ENCODE data around the gene LHFPL6.

LHFPL6 gene

DNA sequence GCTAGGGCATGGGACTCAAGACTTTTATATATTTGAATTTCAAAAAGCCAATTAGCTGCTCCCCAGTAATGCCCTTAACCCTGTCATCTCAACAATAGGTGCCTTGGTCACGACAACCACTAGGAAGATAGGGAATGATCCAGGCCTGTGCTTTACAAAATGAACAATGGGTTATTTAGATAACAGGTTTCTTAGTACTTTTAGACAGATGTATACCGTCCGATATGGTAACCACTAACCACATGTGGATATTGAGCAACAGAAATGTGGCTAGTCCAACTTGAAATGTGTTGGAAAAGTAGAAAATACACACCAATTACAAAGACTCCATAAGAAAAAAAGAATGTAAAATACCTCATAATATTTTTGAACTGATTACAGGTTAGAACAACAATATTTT is 201.2 kb downstream of the LHFPL6 start:
- H3K36me3 ChIP-seq (replicated peaks), result no peaks in the 10 kb centered on the region
- H3K27me3 ChIP-seq (ENCODE audit: low read depth), result no peaks in the 10 kb centered on the region
- no peak for DNase-seq (ENCODE audit: low spot score in 2 of 2)
- H3K9me3 ChIP-seq, result no peaks in the 10 kb centered on the region
- in situ Hi-C loops (cut with MboI; ENCODE audit: low sequenced_read_pairs), result loop anchor here (10.0 kb wide), 1 partner anchor 203 kb away; the partner anchor contains the start of gene LHFPL6
- H3K4me1 ChIP-seq, result peaks cover 35% of the 10 kb centered on the region
- no peak overlapping the region for H3K4me3 ChIP-seq

DNA sequence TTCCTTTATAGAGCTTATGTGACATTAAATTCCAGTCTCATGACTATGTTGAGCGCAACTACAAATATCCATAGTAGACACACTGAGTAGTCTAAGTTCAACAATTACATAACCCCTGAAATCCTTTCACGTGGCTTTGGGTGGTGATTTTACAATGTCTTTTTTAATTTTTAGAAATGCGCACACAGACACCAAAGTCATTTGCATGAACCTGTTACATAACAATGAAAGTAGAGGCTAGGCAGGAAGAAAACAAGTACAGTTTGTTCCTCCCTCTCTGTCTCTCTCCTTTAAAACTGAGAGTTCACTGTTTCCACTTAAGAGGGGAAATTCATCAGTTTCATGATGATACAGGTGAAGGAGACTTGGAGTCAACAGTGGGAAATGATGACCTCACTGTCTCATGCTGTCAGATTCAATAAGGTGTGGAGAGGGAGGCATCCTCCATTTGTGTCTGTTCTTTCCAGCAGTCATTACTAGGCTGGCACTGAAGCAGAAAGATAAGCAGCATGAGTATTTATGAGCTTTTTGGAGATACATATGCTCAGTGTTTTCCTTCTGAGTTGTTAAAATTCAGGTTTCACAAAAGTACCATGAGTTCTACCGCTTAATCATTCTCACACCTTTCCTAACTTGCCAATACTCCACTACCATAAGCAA is 201.8 kb downstream of the LHFPL6 start:
- Histone ChIP-seq H3K4me1 (peaks cover 30% of the 10 kb centered on the region), H3K9me3 (no peaks in the 10 kb centered on the region), H3K36me3 (replicated peaks) (no peaks in the 10 kb centered on the region), H3K27me3 (ENCODE audit: low read depth) (no peaks in the 10 kb centered on the region), H3K4me3 (no peak overlapping the region)
- peak in 1 of 2 experiments; percentile 42 for DNase-seq (ENCODE audit: low spot score in 2 of 2)
- in situ Hi-C loops (cut with MboI; ENCODE audit: low sequenced_read_pairs), result loop anchor here (10.0 kb wide), 1 partner anchor 204 kb away; the partner anchor contains the start of gene LHFPL6

- no peak for DNase-seq (ENCODE audit: low spot score in 2 of 2)
- in situ Hi-C loops (cut with MboI; ENCODE audit: low sequenced_read_pairs), result no loop called here
- H3K9me3 ChIP-seq, result no peaks in the 10 kb centered on the region
- H3K27me3 ChIP-seq (ENCODE audit: low read depth), result no peaks in the 10 kb centered on the region
- no peak overlapping the region for H3K4me3 ChIP-seq
- peaks cover 13% of the 10 kb centered on the region for H3K4me1 ChIP-seq
- no peaks in the 10 kb centered on the region for H3K36me3 ChIP-seq (replicated peaks)
Observed at GRCh38 chr13:39399102-39399501, 203.9 kb downstream of the LHFPL6 start.

DNA sequence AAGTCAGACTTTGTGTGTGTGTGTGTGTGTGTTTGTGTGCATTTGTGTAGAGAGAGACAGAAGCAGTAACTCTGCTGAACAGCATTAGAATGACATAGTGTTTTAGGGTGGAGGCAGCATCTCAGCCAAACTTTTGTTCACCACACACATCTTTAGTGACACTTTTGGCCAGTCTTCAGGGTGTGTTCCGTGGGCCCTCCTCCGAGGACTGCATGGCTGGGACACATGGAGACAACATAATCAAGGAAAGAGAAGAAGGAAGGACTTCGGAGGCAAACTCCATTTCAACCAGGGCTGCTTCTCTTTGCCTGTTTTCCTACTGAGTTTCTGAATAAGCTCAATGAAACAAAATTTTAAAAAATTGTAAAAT is 205.1 kb downstream of the LHFPL6 start:
- no peaks in the 10 kb centered on the region for H3K36me3 ChIP-seq (replicated peaks)
- H3K9me3 ChIP-seq, result no peaks in the 10 kb centered on the region
- peaks cover 13% of the 10 kb centered on the region for H3K4me1 ChIP-seq
- H3K4me3 ChIP-seq, result no peak overlapping the region
- no peak for DNase-seq (ENCODE audit: low spot score in 2 of 2)
- in situ Hi-C loops (cut with MboI; ENCODE audit: low sequenced_read_pairs), result no loop called here
- H3K27me3 ChIP-seq (ENCODE audit: low read depth), result no peaks in the 10 kb centered on the region

DNA sequence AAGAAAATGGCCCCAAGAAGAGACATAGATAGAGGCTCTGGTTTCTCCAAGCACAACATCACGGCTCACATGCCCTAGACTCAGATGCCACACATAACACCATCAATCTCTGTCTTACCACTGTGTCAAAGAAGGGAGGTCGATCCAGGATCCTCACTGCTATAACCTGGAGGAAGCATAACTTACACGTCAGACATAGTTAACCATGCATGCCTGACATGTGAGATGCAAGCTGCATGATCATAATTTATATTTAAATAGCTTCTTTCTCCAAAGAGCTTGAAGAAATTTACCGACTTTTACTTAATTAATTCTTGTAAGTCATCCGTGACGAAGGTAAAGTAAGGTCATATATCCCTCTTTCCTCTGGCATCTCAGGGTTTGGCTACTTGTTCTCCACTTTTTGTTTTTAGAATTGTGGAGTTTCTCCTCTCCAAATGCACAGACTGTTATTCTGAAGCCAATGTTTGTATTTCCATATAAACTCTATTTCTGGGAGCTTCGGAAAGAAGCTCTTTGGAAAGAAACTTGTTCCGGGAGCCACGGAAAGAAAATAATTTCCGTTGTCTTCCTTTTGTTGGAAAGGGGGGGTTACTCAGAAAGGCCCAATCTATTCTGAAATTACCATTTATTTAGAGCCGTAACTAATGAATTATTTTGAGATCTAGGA is 205.6 kb downstream of the LHFPL6 start:
- Histone ChIP-seq H3K27me3 (ENCODE audit: low read depth) (no peaks in the 10 kb centered on the region), H3K4me1 (peaks cover 13% of the 10 kb centered on the region), H3K4me3 (no peak overlapping the region), H3K36me3 (replicated peaks) (no peaks in the 10 kb centered on the region), H3K9me3 (no peaks in the 10 kb centered on the region)
- DNase-seq (ENCODE audit: low spot score in 2 of 2), result no peak
- in situ Hi-C loops (cut with MboI; ENCODE audit: low sequenced_read_pairs), result no loop called here

GRCh38 chr13:39394796-39395678 is 208.0 kb downstream of the LHFPL6 start:
- in situ Hi-C loops (cut with MboI; ENCODE audit: low sequenced_read_pairs), result no loop called here
- Histone ChIP-seq H3K4me3 (no peak overlapping the region), H3K36me3 (replicated peaks) (no peaks in the 10 kb centered on the region), H3K27me3 (ENCODE audit: low read depth) (no peaks in the 10 kb centered on the region), H3K9me3 (no peaks in the 10 kb centered on the region), H3K4me1 (no peaks in the 10 kb centered on the region)
- no peak for DNase-seq (ENCODE audit: low spot score in 2 of 2)

- no peak for DNase-seq (ENCODE audit: low spot score in 2 of 2)
- Histone ChIP-seq H3K36me3 (replicated peaks) (no peaks in the 10 kb centered on the region), H3K4me1 (peaks cover 5% of the 10 kb centered on the region), H3K9me3 (no peaks in the 10 kb centered on the region), H3K4me3 (no peak overlapping the region), H3K27me3 (ENCODE audit: low read depth) (no peaks in the 10 kb centered on the region)
- in situ Hi-C loops (cut with MboI; ENCODE audit: low sequenced_read_pairs), result no loop called here
Observed at GRCh38 chr13:39391761-39392160, 211.2 kb downstream of the LHFPL6 start.

DNA sequence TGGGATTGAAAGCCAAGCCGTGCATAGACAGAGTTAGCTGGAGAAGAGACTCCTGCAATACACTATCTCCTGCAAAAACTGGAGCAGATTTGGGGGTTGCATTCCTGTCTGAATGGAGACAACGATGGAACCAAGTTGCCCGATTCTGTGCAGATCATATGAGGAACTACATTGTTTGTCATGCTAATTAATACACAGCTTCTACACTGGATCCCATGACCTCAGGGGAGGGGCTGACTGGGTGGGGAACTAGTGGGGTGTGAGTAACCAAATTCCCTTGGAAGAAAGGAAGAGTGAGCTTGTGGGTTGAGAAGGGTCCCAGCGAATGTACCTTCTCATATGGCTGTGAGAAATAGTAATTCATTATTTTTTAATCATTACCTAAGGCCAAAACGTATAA is 214.0 kb downstream of the LHFPL6 start:
- DNase-seq (ENCODE audit: low spot score in 2 of 2), result peak in 1 of 2 experiments; percentile 41
- Histone ChIP-seq H3K4me3 (no peak overlapping the region), H3K9me3 (no peaks in the 10 kb centered on the region), H3K27me3 (ENCODE audit: low read depth) (no peaks in the 10 kb centered on the region), H3K36me3 (replicated peaks) (no peaks in the 10 kb centered on the region), H3K4me1 (peaks cover 27% of the 10 kb centered on the region)
- in situ Hi-C loops (cut with MboI; ENCODE audit: low sequenced_read_pairs), result no loop called here

- DNase-seq (ENCODE audit: low spot score in 2 of 2), result peak; percentile 70 to 99
- H3K27me3 ChIP-seq (ENCODE audit: low read depth), result no peaks in the 10 kb centered on the region
- in situ Hi-C loops (cut with MboI; ENCODE audit: low sequenced_read_pairs), result no loop called here
Observed at GRCh38 chr13:39385621-39386231, 217.3 kb downstream of the LHFPL6 start.

GRCh38 chr13:39385154-39385553 is 217.8 kb downstream of the LHFPL6 start:
- Histone ChIP-seq H3K9me3 (peaks cover 2% of the 10 kb centered on the region; the same call in 1 of the 2 replicates), H3K4me3 (no peak overlapping the region), H3K4me1 (peaks cover 28% of the 10 kb centered on the region), H3K36me3 (replicated peaks) (no peaks in the 10 kb centered on the region), H3K27me3 (ENCODE audit: low read depth) (no peaks in the 10 kb centered on the region)
- no peak for DNase-seq (ENCODE audit: low spot score in 2 of 2)
- in situ Hi-C loops (cut with MboI; ENCODE audit: low sequenced_read_pairs), result no loop called here

More at GRCh38 chr13:39385621-39386231, 217.3 kb downstream of the LHFPL6 start:
- Histone ChIP-seq H3K36me3 (replicated peaks) (no peaks in the 10 kb centered on the region), H3K9me3 (peaks cover 2% of the 10 kb centered on the region; the same call in 1 of the 2 replicates), H3K4me3 (no peak overlapping the region), H3K4me1 (peaks cover 28% of the 10 kb centered on the region)

DNA sequence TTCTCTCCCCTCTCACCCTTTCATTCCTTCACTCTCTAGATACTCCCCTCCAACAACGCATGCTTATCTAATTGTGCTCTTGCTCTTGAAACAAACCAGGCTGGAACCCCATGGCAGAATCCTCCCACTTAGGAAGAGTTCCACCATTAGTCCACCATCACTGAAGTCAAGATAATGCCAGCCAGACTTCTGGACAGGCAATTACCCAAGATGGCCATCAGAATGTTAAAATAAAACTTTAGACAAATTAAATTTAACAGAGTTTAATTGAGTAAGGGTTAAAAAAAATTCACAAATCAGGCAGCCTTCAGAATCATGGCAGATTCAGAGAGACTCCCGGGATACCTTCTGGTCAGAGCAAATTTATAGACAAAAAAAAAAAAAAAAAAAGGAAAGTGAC is 221.5 kb downstream of the LHFPL6 start:
- in situ Hi-C loops (cut with MboI; ENCODE audit: low sequenced_read_pairs), result no loop called here
- no peaks in the 10 kb centered on the region for H3K36me3 ChIP-seq (replicated peaks)
- no peak for DNase-seq (ENCODE audit: low spot score in 2 of 2)
- H3K4me3 ChIP-seq, result no peak overlapping the region
- no peaks in the 10 kb centered on the region for H3K27me3 ChIP-seq (ENCODE audit: low read depth)
- peaks cover 20% of the 10 kb centered on the region for H3K4me1 ChIP-seq
- peaks cover 2% of the 10 kb centered on the region; the same call in 1 of the 2 replicates for H3K9me3 ChIP-seq

GRCh38 chr13:39379667-39380655 is 223.0 kb downstream of the LHFPL6 start:
- no peaks in the 10 kb centered on the region for H3K36me3 ChIP-seq (replicated peaks)
- H3K4me1 ChIP-seq, result peaks cover 10% of the 10 kb centered on the region
- in situ Hi-C loops (cut with MboI; ENCODE audit: low sequenced_read_pairs), result no loop called here
- H3K4me3 ChIP-seq, result no peak overlapping the region
- no peak for DNase-seq (ENCODE audit: low spot score in 2 of 2)
- peaks cover 2% of the 10 kb centered on the region; the same call in 1 of the 2 replicates for H3K9me3 ChIP-seq
- no peaks in the 10 kb centered on the region for H3K27me3 ChIP-seq (ENCODE audit: low read depth)
